A673 (cell line): Measurements from ENCODE around the gene ITPRID2. TPM values are rescaled to one million over a fixed set of nuclear protein-coding genes. Genes with fewer than 3 reads are reported as not detected.

Experiments
- BruUV-seq: library from RNA; stranded (reverse); fragments of 400-500 nt; replicated peaks from 2 replicates; lab custom pipeline; 2021; lab: Mats Ljungman, UMichigan
- CTCF ChIA-PET: fragments of 300-600 bp; sonication (Branson Sonifier 250); formaldehyde crosslinking; loops from one replicate; lab custom pipeline; 2022; ENCODE audit warnings: antibody characterized with exemption; lab: Charles Lee
- POLR2A ChIA-PET: fragments of 300-600 bp; sonication (Branson Sonifier 250); formaldehyde crosslinking; loops from one replicate; lab custom pipeline; 2022; ENCODE audit warnings: antibody characterized with exemption; ENCODE audit not compliant: low non-redundant PET; lab: Charles Lee
- DNase-seq: peaks from one replicate; pipeline ENCODE4 v3.0.0-alpha.2; 2015; ENCODE audit warnings: low spot score
- H3K27ac ChIP-seq: fragments of 200-600 bp; sonication (generic); 2 replicates; pipeline ENCODE4 v1.5.1; 2016; ENCODE audit warnings: mixed run types, low read depth, mild to moderate bottlenecking, mixed read lengths, antibody characterized with exemption, low read length; ENCODE audit not compliant: poor library complexity, severe bottlenecking
- H3K27me3 ChIP-seq: fragments of 200-600 bp; sonication (generic); replicated peaks from 2 replicates; pipeline ENCODE4 v1.6.1; 2017; ENCODE audit warnings: mixed run types, low read depth, mild to moderate bottlenecking, mixed read lengths, antibody characterized with exemption, low read length; ENCODE audit not compliant: insufficient read depth, poor library complexity
- H3K36me3 ChIP-seq: fragments of 200-600 bp; sonication (generic); 2 replicates; pipeline ENCODE4 v1.6.1; 2016; ENCODE audit warnings: mixed run types, mild to moderate bottlenecking, mixed read lengths, antibody characterized with exemption, low read length; ENCODE audit not compliant: insufficient read depth, poor library complexity, severe bottlenecking
- H3K4me1 ChIP-seq: fragments of 200-600 bp; sonication (generic); 2 replicates; pipeline ENCODE4 v1.6.1; 2017; ENCODE audit warnings: mixed run types, mild to moderate bottlenecking, mixed read lengths, antibody characterized with exemption, low read length; ENCODE audit not compliant: insufficient read depth, poor library complexity, severe bottlenecking
- H3K4me3 ChIP-seq: fragments of 200-600 bp; sonication (generic); 2 replicates; pipeline ENCODE4 v1.5.1; 2016; ENCODE audit warnings: low read depth, mixed run types, mild to moderate bottlenecking, mixed read lengths, low read length; ENCODE audit not compliant: poor library complexity, severe bottlenecking
- H3K9me3 ChIP-seq: fragments of 200-600 bp; sonication (generic); 2 replicates; pipeline ENCODE4 v1.6.1; 2016; ENCODE audit warnings: mixed run types, low read depth, mild to moderate bottlenecking, mixed read lengths, antibody characterized with exemption, low read length; ENCODE audit not compliant: poor library complexity, severe bottlenecking
- EZH2 ChIP-seq: fragments of 200-600 bp; sonication (generic); IDR thresholded peaks from 2 replicates; pipeline ENCODE4 v1.6.1; 2017; ENCODE audit warnings: borderline replicate concordance, low read depth, mild to moderate bottlenecking, mixed read lengths, antibody characterized with exemption, low read length; ENCODE audit not compliant: poor library complexity, severe bottlenecking
- intact Hi-C: fragments of 100-400 bp; cut with micrococcal nuclease; formaldehyde crosslinking; loops from one replicate; pipeline ENCODE4 v1.10.0; 2022; ENCODE audit not compliant: unreplicated experiment
- total RNA-seq: library from RNA; stranded (reverse); gene quantifications from 2 replicates; pipeline ENCODE4 v1.2.3, GENCODE V29; 2021
- TF ChIP-seq, protein P1 (sequence below): fragments of 300-800, 200-600 bp; sonication (generic); conservative IDR thresholded peaks from 2 replicates; pipeline ENCODE4 v1.5.1; 2017; ENCODE audit warnings: low read depth, mild to moderate bottlenecking, antibody characterized with exemption, low read length, moderate library complexity, mixed read lengths

The ITPRID2 gene
- total RNA-seq, 1 experiment from 2014 or later: 141 TPM

DNA sequence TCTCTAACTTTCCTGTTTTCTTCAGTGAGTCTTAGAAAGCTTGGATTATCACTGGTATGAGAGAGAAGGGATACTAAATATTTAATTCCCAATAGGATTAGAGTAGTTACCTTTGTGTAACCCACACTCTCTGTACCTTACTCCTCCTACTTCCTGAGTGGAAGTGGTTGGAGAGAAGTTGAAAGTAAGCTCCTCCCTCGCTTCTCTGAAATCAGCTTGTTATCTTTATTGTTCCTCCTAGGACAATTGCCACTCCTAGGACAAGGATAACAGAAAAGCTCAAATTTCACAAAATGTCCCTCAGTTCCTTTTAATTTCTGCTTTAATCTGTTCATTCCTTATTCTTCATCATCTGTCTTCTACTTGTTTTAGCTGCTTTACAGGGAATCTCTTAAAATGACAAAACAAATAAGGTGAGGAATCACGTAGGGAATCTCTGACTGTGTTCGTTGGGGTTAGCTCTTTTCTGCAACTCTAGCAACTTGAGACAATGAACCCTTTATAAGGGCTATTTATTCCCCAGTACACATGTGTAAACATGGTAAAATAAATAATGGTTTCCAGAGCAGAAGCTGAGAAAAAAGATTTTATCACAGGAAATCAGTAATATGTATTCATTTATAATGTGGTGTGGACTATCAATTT is 8.6 kb downstream of the ITPRID2 start:
- CTCF ChIA-PET: no interaction called here
- peaks cover 36% of the 10 kb centered on the region for H3K4me1 ChIP-seq
- DNase-seq: no peak
- peak overlapping the region; percentile 0 for H3K27ac ChIP-seq
- intact Hi-C loops: loop anchor here (5.0 to 10.0 kb wide), 2 partner anchors 177 to 325 kb away; no protein-coding TSS in a partner anchor
- no peak overlapping the region for H3K4me3 ChIP-seq
- H3K27me3 ChIP-seq: no peaks in the 10 kb centered on the region
- TF ChIP-seq, protein P1, sequence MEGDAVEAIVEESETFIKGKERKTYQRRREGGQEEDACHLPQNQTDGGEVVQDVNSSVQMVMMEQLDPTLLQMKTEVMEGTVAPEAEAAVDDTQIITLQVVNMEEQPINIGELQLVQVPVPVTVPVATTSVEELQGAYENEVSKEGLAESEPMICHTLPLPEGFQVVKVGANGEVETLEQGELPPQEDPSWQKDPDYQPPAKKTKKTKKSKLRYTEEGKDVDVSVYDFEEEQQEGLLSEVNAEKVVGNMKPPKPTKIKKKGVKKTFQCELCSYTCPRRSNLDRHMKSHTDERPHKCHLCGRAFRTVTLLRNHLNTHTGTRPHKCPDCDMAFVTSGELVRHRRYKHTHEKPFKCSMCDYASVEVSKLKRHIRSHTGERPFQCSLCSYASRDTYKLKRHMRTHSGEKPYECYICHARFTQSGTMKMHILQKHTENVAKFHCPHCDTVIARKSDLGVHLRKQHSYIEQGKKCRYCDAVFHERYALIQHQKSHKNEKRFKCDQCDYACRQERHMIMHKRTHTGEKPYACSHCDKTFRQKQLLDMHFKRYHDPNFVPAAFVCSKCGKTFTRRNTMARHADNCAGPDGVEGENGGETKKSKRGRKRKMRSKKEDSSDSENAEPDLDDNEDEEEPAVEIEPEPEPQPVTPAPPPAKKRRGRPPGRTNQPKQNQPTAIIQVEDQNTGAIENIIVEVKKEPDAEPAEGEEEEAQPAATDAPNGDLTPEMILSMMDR: no peak
- no peak for TF ChIP-seq EZH2
- BruUV-seq: no TSS peak
- POLR2A ChIA-PET: no interaction called here
- H3K9me3 ChIP-seq: no peaks in the 10 kb centered on the region
- H3K36me3 ChIP-seq: peaks cover 77% of the 10 kb centered on the region

DNA sequence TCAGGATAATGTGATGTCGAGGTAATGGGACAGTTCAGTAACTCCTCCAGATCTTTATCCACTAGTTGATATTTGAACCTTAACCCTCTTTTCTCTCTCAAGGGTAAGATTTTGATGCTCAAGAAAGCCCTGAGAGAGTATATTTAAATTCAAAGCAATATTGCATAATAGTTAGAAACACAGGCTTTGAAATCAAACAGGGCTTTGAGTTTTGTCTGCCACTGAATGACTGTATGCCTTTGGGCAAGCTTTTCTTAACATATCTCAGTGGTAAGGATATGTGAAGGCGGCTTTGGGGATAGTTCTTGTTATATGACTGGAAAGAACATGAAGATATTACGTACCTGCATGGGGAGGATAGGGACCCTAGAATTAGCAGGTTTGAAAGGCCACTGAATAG is 11.1 kb downstream of the ITPRID2 start:
- no TSS peak for BruUV-seq
- POLR2A ChIA-PET: no interaction called here
- TF ChIP-seq EZH2: no peak
- TF ChIP-seq, protein P1: no peak
- DNase-seq: no peak
- H3K27ac ChIP-seq: no peak overlapping the region
- CTCF ChIA-PET: interaction anchor here (1.2 kb wide), 1 partner anchor 160 kb away, joined by 3 read pairs; no protein-coding TSS in a partner anchor
- intact Hi-C loops: loop anchor here (5.0 to 10.0 kb wide), 2 partner anchors 175 to 328 kb away; no protein-coding TSS in a partner anchor
- no peaks in the 10 kb centered on the region for H3K9me3 ChIP-seq
- H3K27me3 ChIP-seq: no peaks in the 10 kb centered on the region
- no peak overlapping the region for H3K4me3 ChIP-seq
- H3K4me1 ChIP-seq: peaks cover 31% of the 10 kb centered on the region
- peaks cover 92% of the 10 kb centered on the region for H3K36me3 ChIP-seq

DNA sequence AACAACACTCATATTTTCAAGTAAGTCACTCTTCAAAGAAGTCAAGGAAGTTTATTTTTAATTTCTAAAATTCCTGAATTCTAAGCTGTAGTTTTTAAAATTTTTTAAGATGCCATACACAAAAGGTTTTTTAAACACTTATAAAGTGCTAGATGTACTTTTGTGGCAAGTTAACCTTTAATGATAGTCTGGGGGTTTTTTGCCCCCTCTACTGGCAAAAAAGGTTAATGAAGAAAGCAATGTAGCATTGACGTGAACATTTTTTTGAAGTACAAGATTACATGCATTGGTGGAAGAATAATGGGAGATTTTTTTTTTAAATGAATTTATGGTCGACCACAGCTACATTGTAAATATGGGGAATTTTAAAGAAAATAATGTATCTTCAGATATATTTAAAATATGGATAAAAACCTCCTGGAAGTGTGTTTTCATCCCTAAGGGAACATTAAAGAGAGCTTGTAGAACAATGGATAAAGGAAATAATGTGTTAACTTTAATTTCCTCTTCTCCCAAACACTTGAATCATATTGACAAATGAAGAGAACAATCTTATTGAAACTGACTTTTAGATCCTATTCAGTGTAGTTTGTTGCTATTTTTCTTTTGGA is 12.6 kb downstream of the ITPRID2 start:
- no TSS peak for BruUV-seq
- H3K4me3 ChIP-seq: no peak overlapping the region
- H3K9me3 ChIP-seq: no peaks in the 10 kb centered on the region
- TF ChIP-seq EZH2: no peak
- TF ChIP-seq, protein P1: peak; percentile 82
- intact Hi-C loops: loop anchor here (1.0 to 10.0 kb wide), 3 partner anchors 161 to 329 kb away; no protein-coding TSS in a partner anchor
- H3K4me1 ChIP-seq: peaks cover 31% of the 10 kb centered on the region
- peak overlapping the region; percentile 51 for H3K27ac ChIP-seq
- peak; percentile 76 for DNase-seq
- H3K36me3 ChIP-seq: peaks cover 78% of the 10 kb centered on the region
- ChIA-PET CTCF (interaction anchor here (0.6 to 1.6 kb wide), 6 partner anchors 161 to 189 kb away, joined by 3 to 7 read pairs (median 4); no protein-coding TSS in a partner anchor), POLR2A (interaction anchor here (0.5 kb wide), 1 partner anchor 51 kb away, joined by 3 read pairs; no protein-coding TSS in a partner anchor)
- no peaks in the 10 kb centered on the region for H3K27me3 ChIP-seq
